Calu3 (cell line): ENCODE results near the gene ARMC3. TPM values are rescaled to one million over a fixed set of nuclear protein-coding genes. Genes with fewer than 3 reads are reported as not detected.

Source experiments
- BruUV-seq: library from RNA; stranded (reverse); fragments of 400-500 nt; replicated peaks from 2 replicates; lab custom pipeline; 2021; lab: Mats Ljungman, UMichigan
- CTCF ChIA-PET: fragments of 300-600 bp; sonication (Branson Sonifier 250); formaldehyde crosslinking; loops from one replicate; lab custom pipeline; 2022; ENCODE audit warnings: antibody characterized with exemption; lab: Charles Lee
- DNase-seq: peaks from one replicate; pipeline ENCODE4 v3.0.0; 2022
- H3K27ac Mint-ChIP-seq: one replicate; pipeline ENCODE4 v1.8.0; 2022; ENCODE audit warnings: mixed read lengths; ENCODE audit not compliant: unreplicated experiment
- H3K27me3 Mint-ChIP-seq: one replicate; pipeline ENCODE4 v1.8.0; 2022; ENCODE audit warnings: mixed read lengths; ENCODE audit not compliant: unreplicated experiment
- H3K36me3 Mint-ChIP-seq: one replicate; pipeline ENCODE4 v1.8.0; 2022; ENCODE audit warnings: mild to moderate bottlenecking, moderate library complexity, mixed read lengths; ENCODE audit not compliant: insufficient read depth, unreplicated experiment
- H3K4me1 Mint-ChIP-seq: one replicate; pipeline ENCODE4 v1.8.0; 2022; ENCODE audit warnings: mild to moderate bottlenecking, low read depth, mixed read lengths; ENCODE audit not compliant: unreplicated experiment
- H3K4me3 Mint-ChIP-seq: one replicate; pipeline ENCODE4 v1.8.0; 2022; ENCODE audit warnings: mild to moderate bottlenecking, low read depth, moderate library complexity, mixed read lengths; ENCODE audit not compliant: unreplicated experiment
- H3K9me3 Mint-ChIP-seq: one replicate; pipeline ENCODE4 v1.8.0; 2022; ENCODE audit warnings: low read depth, mixed read lengths; ENCODE audit not compliant: unreplicated experiment
- CTCF ChIP-seq: fragments of 200-600 bp; IDR thresholded peaks from one replicate; pipeline ENCODE4 v1.8.0; 2022; ENCODE audit warnings: antibody characterized with exemption; ENCODE audit not compliant: unreplicated experiment
- intact Hi-C: fragments of 100-400 bp; cut with micrococcal nuclease; formaldehyde crosslinking; loops from one replicate; pipeline ENCODE4 v1.10.0; 2022; ENCODE audit not compliant: unreplicated experiment
- total RNA-seq: library from RNA; stranded (reverse); gene quantifications from 2 replicates; pipeline ENCODE4 v1.2.3, GENCODE V29; 2022

Gene ARMC3
- total RNA-seq, 1 experiment from 2014 or later, result 0.97 TPM

GRCh38 chr10:22954970-22955369 is 27.1 kb downstream of the ARMC3 start:
- BruUV-seq, result no TSS peak
- intact Hi-C loops, result no loop called here
- no peak for TF ChIP-seq CTCF
- Mint-ChIP-seq H3K27ac (no peak overlapping the region), H3K9me3 (no peaks in the 10 kb centered on the region), H3K36me3 (no peaks in the 10 kb centered on the region), H3K27me3 (no peaks in the 10 kb centered on the region), H3K4me3 (no peak overlapping the region), H3K4me1 (peaks cover 3% of the 10 kb centered on the region)
- no peak for DNase-seq
- CTCF ChIA-PET, result no interaction called here

- Mint-ChIP-seq H3K4me1 (peaks cover 8% of the 10 kb centered on the region), H3K36me3 (no peaks in the 10 kb centered on the region), H3K4me3 (no peak overlapping the region), H3K27me3 (no peaks in the 10 kb centered on the region), H3K9me3 (no peaks in the 10 kb centered on the region), H3K27ac (no peak overlapping the region)
- BruUV-seq, result no TSS peak
- TF ChIP-seq CTCF, result no peak
- CTCF ChIA-PET, result no interaction called here
- intact Hi-C loops, result no loop called here
- DNase-seq, result peak; percentile 25
Measured at GRCh38 chr10:22958338-22958737, 30.5 kb downstream of the ARMC3 start.

GRCh38 chr10:22959292-22959691 is 31.4 kb downstream of the ARMC3 start:
- no peak overlapping the region for H3K27ac Mint-ChIP-seq
- intact Hi-C loops, result no loop called here
- TF ChIP-seq CTCF, result no peak
- H3K27me3 Mint-ChIP-seq, result no peaks in the 10 kb centered on the region
- H3K36me3 Mint-ChIP-seq, result no peaks in the 10 kb centered on the region
- no peak for DNase-seq
- H3K9me3 Mint-ChIP-seq, result no peaks in the 10 kb centered on the region
- H3K4me1 Mint-ChIP-seq, result peaks cover 8% of the 10 kb centered on the region
- no TSS peak for BruUV-seq
- CTCF ChIA-PET, result interaction anchor here (0.6 kb wide), 1 partner anchor 949 kb away, joined by 4 read pairs; no protein-coding TSS in a partner anchor
- H3K4me3 Mint-ChIP-seq, result no peak overlapping the region

GRCh38 chr10:22959950-22960349 is 32.1 kb downstream of the ARMC3 start:
- no peak for TF ChIP-seq CTCF
- Mint-ChIP-seq H3K4me1 (peaks cover 8% of the 10 kb centered on the region), H3K27ac (no peak overlapping the region), H3K27me3 (no peaks in the 10 kb centered on the region), H3K9me3 (no peaks in the 10 kb centered on the region), H3K36me3 (no peaks in the 10 kb centered on the region), H3K4me3 (no peak overlapping the region)
- intact Hi-C loops, result no loop called here
- CTCF ChIA-PET, result no interaction called here
- DNase-seq, result no peak
- BruUV-seq, result no TSS peak
